ENCODE data around the gene CERCAM. TPM values are rescaled to one million over a fixed set of nuclear protein-coding genes. Genes with fewer than 3 reads are reported as not detected.

Gene CERCAM
- total and polyA plus RNA-seq, 2 of the 4 experiments (the other 2 are of a cell fraction): 15.1 to 118 TPM

- H2AK5ac ChIP-seq (ENCODE audit: low read depth, low read length): no peak overlapping the region
- WGBS, 2 experiments (ENCODE audit: extremely low coverage in 2 of 2, insufficient read length in 1 of 2): 50% methylated on average over 2 of the region's 9 CpGs; no CpG with 5 or more reads in 1 of the 2 experiments
- H3K14ac ChIP-seq (replicated peaks; ENCODE audit: low read depth, low read length): no peak overlapping the region
- no peak overlapping the region for H3K27ac ChIP-seq (ENCODE audit: insufficient read depth, low read length)
- no peak overlapping the region for H3K56ac ChIP-seq (ENCODE audit: extremely low read depth, insufficient read depth, low read length)
- ChIA-PET CTCF (no interaction called here), POLR2A (ENCODE audit: unreplicated experiment) (no interaction called here)
- H3K4ac ChIP-seq (ENCODE audit: low read depth, low read length): no peak overlapping the region
- H3K18ac ChIP-seq (ENCODE audit: low read depth, low read length): no peak overlapping the region
- no peak overlapping the region for H4K5ac ChIP-seq (ENCODE audit: low read depth, low read length)
- H3K4me1 ChIP-seq (ENCODE audit: control insufficient read depth, insufficient read depth, low read length): no peaks in the 10 kb centered on the region
- H3K9me3 ChIP-seq (ENCODE audit: control insufficient read depth, insufficient read depth, low read length): no peaks in the 10 kb centered on the region
- no peak overlapping the region for H4K8ac ChIP-seq (ENCODE audit: low read depth in 2 of 2, low read length in 2 of 2)
- no peak for TF ChIP-seq RCOR1 (IDR thresholded peaks at IDR 0.05; ENCODE audit: insufficient replicate concordance, low read length)
- TF ChIP-seq RAD21 (IDR thresholded peaks at IDR 0.05; ENCODE audit: low read length): no peak
- no peak for TF ChIP-seq NFE2L2 (IDR thresholded peaks at IDR 0.05; ENCODE audit: low read depth, low read length)
- TF ChIP-seq FOS (IDR thresholded peaks at IDR 0.05; ENCODE audit: low read depth, low read length): no peak
- no peak for TF ChIP-seq BHLHE40 (IDR thresholded peaks at IDR 0.05; ENCODE audit: low read depth, low read length)
- TF ChIP-seq MAZ (IDR thresholded peaks at IDR 0.05; ENCODE audit: borderline replicate concordance, low read depth, low read length): no peak
- TF ChIP-seq, protein P1, sequence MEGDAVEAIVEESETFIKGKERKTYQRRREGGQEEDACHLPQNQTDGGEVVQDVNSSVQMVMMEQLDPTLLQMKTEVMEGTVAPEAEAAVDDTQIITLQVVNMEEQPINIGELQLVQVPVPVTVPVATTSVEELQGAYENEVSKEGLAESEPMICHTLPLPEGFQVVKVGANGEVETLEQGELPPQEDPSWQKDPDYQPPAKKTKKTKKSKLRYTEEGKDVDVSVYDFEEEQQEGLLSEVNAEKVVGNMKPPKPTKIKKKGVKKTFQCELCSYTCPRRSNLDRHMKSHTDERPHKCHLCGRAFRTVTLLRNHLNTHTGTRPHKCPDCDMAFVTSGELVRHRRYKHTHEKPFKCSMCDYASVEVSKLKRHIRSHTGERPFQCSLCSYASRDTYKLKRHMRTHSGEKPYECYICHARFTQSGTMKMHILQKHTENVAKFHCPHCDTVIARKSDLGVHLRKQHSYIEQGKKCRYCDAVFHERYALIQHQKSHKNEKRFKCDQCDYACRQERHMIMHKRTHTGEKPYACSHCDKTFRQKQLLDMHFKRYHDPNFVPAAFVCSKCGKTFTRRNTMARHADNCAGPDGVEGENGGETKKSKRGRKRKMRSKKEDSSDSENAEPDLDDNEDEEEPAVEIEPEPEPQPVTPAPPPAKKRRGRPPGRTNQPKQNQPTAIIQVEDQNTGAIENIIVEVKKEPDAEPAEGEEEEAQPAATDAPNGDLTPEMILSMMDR (conservative IDR thresholded peaks at IDR 0.05; ENCODE audit: low read depth, low read length): no peak
- TF ChIP-seq, protein P2, sequence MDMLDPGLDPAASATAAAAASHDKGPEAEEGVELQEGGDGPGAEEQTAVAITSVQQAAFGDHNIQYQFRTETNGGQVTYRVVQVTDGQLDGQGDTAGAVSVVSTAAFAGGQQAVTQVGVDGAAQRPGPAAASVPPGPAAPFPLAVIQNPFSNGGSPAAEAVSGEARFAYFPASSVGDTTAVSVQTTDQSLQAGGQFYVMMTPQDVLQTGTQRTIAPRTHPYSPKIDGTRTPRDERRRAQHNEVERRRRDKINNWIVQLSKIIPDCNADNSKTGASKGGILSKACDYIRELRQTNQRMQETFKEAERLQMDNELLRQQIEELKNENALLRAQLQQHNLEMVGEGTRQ (IDR thresholded peaks at IDR 0.05; ENCODE audit: low read depth, low read length): no peak
- TF ChIP-seq MAFK (IDR thresholded peaks at IDR 0.05; ENCODE audit: low read depth, low read length): no peak
- no peak overlapping the region for H2BK5ac ChIP-seq (ENCODE audit: low read depth, low read length, poor library complexity, severe bottlenecking)
- peaks cover 7% of the 10 kb centered on the region; the same call in 1 of the 2 replicates for H3K9me1 ChIP-seq (ENCODE audit: insufficient read depth, low read length)
- in situ Hi-C loops (cut with MboI; ENCODE audit: low sequenced_read_pairs): no loop called here
- H3K36me3 ChIP-seq (ENCODE audit: control insufficient read depth, insufficient read depth, low read length): peaks cover 37% of the 10 kb centered on the region
- H2BK120ac ChIP-seq (ENCODE audit: low read depth, low read length): no peak overlapping the region
- peaks cover 10 to 55% of the 10 kb centered on the region in 2 experiments for H3K79me1 ChIP-seq (ENCODE audit: low read depth in 1 of 2, low read length in 2 of 2)
- H2AFZ ChIP-seq (replicated peaks; ENCODE audit: low read length, poor library complexity): no peak overlapping the region
- no peak overlapping the region for H2AK9ac ChIP-seq (replicated peaks; ENCODE audit: low read depth, low read length, poor library complexity)
- no peaks in the 10 kb centered on the region for H3K27me3 ChIP-seq (ENCODE audit: control insufficient read depth, insufficient read depth, low read length)
- no peak overlapping the region for H3K4me2 ChIP-seq (ENCODE audit: low read depth, low read length)
- intact Hi-C loops (cut with micrococcal nuclease): no loop called here
- H4K91ac ChIP-seq (ENCODE audit: insufficient read depth, low read depth, low read length): no peak overlapping the region
- no peak overlapping the region for H2BK20ac ChIP-seq (ENCODE audit: low read depth, low read length)
- H3K4me3 ChIP-seq (ENCODE audit: insufficient read depth, low read depth, low read length): no peak overlapping the region
- BruUV-seq (replicated peaks): no TSS peak
- no peak for ATAC-seq (ENCODE audit: low read depth)
- H3K23ac ChIP-seq (ENCODE audit: low read depth, low read length): no peak overlapping the region
- DNase-seq: no peak
- H4K20me1 ChIP-seq (ENCODE audit: insufficient read depth, low read length): peaks cover 11% of the 10 kb centered on the region; the same call in 1 of the 2 replicates
- dilution Hi-C loops (cut with HindIII; ENCODE audit: low sequenced_read_pairs, unreplicated experiment): no loop called here
- no peak overlapping the region for H3K9ac ChIP-seq (ENCODE audit: low read depth, low read length)
- no peak overlapping the region for H2BK15ac ChIP-seq (ENCODE audit: low read depth, low read length)
Measured at GRCh38 chr9:128383007-128383753, 37.5 kb upstream of the CERCAM start.

All from IMR-90 (cell line).